ENCODE measurements around the gene ZNF827.

GRCh38 chr4:145982791-145983190 is 44.2 kb upstream of the ZNF827 start:
- TF ChIP-seq ATF1 (CRISPR knock-in tag; IDR thresholded peaks at IDR 0.05): no peak
- no peak for TF ChIP-seq ATF1 (tag; IDR thresholded peaks at IDR 0.05)
- no peak for TF ChIP-seq RFX5 (IDR thresholded peaks at IDR 0.05; ENCODE audit: low read depth, low read length)
- no peak for TF ChIP-seq ESRRA (IDR thresholded peaks at IDR 0.05; ENCODE audit: borderline replicate concordance, low read depth)
- TF ChIP-seq EZH2 (IDR thresholded peaks at IDR 0.05; ENCODE audit: borderline replicate concordance, low read depth, low read length): no peak
- TF ChIP-seq ZBTB8A (IDR thresholded peaks at IDR 0.05; ENCODE audit: partially characterized antibody): no peak
- no peak for TF ChIP-seq ZC3H4 (CRISPR knock-in tag; IDR thresholded peaks at IDR 0.05; ENCODE audit: borderline replicate concordance)

Data from K562 (cell line).